ENCODE measurements around the gene KDM4C.

- TF ChIP-seq POLR2AphosphoS5 (IDR thresholded peaks at IDR 0.05; ENCODE audit: low read depth, low read length) = no peak
- no peak for TF ChIP-seq POLR2A (IDR thresholded peaks at IDR 0.05; ENCODE audit: borderline replicate concordance, extremely low read depth, insufficient read depth, insufficient read length)
- TF ChIP-seq CTCF (IDR thresholded peaks at IDR 0.05 in 2 of 3, conservative IDR thresholded peaks at IDR 0.05 in 1 of 3; ENCODE audit: borderline replicate concordance in 1 of 3, insufficient read depth in 1 of 3, low read depth in 2 of 3, low read length in 2 of 3) = no peak
- no peak for TF ChIP-seq JUND (IDR thresholded peaks at IDR 0.05)
- no peak for TF ChIP-seq TCF7L2 (IDR thresholded peaks at IDR 0.05; ENCODE audit: borderline replicate concordance, extremely low read depth, insufficient read depth, insufficient read length)
- TF ChIP-seq EZH2 (IDR thresholded peaks at IDR 0.05) = no peak
These were observed 118.6 kb downstream of the KDM4C start for GRCh38 chr9:6876195-6876894.
